ENCODE data around the gene TSC22D2.
A peak's percentile ranks its signal among the peaks of the same experiment; 100 is the strongest.

TSC22D2 gene

GRCh38 chr3:150384296-150385212, 23.5 kb upstream of the TSC22D2 start:
- DNase-seq = peak in 26 of 58 donors; percentile 1 to 54 (median 20)

DNA sequence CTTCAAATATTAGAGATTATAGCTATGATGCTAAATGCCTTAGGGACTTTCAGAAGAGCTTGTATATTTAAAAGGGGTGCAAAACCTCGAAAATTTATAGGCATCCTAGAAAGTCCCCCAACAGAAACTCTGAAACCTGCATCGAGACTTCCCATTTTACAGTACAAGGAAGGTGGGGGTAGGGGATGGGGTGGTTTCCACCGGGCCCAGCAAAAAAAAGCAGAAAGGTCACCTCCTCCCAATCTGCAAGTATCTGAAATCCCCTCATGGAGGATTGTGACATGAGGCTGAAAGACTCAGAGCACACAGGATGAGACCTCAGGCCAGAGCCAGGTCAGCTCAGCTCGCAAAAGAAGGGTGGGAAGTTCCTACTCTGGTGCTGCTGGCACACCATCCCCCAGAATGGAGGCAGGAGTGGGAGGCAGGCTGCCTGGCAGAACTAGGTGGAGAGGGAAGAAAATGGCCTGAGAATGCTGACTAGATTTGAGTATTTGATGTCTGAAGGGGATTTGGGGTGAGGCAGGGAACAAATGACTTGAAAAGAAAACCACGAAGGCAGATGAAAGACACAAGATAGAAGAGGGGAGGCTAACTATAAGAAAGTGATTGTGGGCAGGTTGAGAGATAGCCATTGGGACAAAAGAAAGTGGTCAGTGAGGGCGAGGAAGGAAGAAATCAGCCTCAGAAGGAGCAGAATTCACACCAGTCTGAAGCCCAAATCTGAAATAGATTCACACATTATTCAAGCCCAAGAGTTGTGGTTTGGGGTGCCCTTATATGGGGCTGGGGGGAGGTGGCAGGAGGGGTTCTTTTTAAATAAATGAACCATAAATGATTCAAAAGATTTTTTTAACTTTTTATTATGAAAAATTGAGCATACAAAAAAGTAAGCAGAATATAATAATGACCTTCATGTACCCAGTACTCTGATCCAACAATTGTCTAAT, 22.5 kb upstream of the TSC22D2 start:
- no peak for DNase-seq

DNA sequence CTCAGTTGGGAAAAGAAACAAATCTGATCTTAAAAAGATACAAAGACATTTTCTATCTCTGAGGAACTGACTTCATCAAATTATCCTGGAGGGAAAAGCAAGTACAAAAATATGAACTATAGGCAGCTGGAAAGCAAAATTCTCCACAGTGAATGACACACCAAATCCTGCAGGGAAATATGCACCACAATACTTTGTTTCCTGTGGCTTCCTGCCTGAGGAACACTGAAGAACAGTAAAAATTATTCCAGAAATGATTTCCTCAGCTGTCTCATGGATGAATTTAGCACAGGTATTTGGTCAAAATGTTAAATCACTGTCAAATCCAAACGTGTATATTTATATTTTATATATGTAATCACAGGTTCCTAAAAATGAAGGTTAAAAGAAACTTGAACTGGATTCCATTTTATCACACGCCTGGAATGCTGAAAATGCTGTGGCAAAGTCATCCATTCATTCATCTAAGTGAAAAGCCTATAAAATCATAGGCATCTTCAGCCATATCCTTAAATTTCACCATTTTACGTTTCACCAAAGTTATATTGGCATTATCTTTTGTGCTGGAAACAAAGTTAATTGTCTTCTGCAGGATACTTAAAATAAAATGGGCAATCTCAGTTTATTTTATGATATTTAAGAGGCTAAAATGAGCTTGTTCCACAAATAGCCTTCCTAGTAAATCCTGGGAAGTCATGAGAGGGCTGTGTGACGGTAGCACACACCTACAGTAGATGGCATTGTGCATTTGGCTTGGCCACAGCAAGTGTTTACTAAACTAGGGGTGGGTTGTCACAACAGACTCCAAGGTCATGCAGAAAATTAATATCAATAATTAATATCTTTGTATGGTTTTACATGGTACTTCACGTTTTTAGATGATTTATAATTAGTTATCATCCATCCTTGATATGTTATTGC, 19.3 kb upstream of the TSC22D2 start:
- no peak for DNase-seq

DNA sequence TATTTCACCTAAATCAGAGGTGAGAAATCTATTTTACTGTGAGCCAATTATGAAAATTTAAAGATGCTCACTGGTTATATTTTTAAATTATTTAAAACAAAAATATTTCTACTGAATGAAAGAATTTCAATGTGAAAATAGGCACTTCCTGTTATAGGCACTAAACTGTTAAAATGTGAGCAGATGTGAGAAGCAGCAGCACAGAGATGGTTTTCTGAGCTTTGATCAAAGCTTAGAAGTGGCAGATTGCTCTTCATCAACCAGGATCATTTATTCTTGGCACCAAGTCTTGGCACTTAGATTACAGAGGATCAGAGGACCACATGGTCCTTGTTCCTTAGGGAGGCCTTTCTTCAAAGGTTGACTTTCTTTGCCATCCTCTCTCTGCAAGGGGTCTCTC, 18.0 kb upstream of the TSC22D2 start:
- DNase-seq = no peak

DNA sequence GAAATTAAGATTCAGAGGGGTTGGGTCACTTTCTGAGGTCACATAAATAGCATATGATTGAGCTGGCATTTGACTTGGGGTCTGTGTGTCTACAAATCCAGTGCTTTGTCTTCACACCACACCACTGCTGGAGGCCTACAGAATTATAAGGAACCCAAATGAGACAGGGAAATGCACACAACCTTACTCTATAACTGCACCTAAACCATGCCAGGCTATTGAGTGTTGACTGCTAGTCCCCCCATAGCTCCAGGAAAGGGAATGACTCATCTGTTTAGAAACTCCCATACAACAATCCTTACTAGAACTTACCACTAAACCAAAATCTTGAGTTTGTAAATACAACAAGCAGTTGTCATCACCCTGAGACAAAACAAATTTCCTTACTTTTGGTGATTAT, 16.9 kb upstream of the TSC22D2 start:
- DNase-seq = no peak

DNA sequence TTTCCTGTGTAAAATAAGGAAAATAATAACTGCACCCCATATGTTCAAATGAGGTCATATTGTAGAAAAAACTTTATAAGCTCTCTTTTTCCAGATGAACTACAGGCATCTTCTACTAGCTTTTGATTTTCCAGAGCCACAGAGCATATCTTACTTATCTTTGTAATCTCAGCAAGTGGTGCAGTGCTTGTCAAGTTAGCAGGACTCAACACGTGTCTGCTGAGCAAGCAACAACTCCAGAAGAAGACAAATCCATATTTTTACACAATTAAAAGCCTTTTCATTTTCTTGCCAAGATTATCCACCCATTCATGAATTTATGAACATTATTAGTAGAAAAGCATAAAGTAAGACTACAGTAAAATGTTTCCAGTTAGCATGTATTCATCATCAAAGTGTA, 14.4 kb upstream of the TSC22D2 start:
- no peak for DNase-seq

- no peak for DNase-seq
These were observed 13.5 kb upstream of the TSC22D2 start for GRCh38 chr3:150394606-150395005.

GRCh38 chr3:150396491-150396890, 11.6 kb upstream of the TSC22D2 start:
- no peak for DNase-seq

GRCh38 chr3:150396956-150397550, 11.0 kb upstream of the TSC22D2 start:
- DNase-seq = peak in 1 of 58 donors; percentile 9

GRCh38 chr3:150399060-150399459, 9.0 kb upstream of the TSC22D2 start:
- no peak for DNase-seq

DNA sequence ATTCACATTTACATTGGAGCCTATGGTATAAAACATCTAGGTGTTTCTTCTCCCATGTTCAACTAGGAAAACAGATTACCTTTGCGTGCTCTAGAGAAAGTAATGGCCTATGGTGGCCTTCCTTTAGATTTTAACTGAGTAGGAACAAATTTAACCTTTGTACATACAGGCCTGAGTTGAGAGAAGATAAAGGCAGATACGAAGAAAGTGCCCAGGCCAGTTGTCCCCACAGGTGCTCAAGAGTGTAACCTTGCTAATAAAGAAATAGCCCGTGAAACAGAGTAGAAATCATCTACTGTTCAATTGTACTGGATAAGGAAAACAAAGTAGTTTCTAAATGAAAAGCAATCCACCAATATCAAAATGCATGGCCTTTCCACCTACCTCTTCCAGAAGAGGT, 6.8 kb upstream of the TSC22D2 start:
- DNase-seq = no peak

DNA sequence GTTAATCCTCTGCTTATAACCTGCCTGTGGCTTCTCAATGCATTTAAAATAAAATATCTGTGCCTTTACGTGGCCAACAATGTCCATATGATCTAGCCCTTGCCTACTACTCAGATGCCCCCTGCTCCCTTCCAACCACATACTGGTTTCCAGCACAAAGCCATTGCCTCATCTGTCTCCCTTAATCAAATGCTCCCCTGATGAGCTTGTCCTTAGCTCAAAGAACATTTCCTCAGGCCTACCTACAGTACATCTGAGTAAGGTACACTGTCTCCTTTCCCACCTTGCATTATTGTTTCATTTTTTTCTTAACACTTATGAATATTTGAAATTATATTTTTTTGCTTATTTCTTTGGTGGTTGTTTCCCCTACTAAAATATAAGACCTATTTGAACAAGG, 5.9 kb upstream of the TSC22D2 start:
- DNase-seq = no peak

- DNase-seq = no peak
These were observed 4.1 kb upstream of the TSC22D2 start for GRCh38 chr3:150404023-150404422.

GRCh38 chr3:150407051-150407807, 869 bp upstream of the TSC22D2 start:
- peak in 5 of 58 donors; percentile 11 to 70 (median 37) for DNase-seq

GRCh38 chr3:150407808-150408220, 284 bp upstream of the TSC22D2 start:
- DNase-seq = peak in 9 of 58 donors; percentile 39 to 59 (median 49)

GRCh38 chr3:150409125-150409511, 1.0 kb downstream of the TSC22D2 start:
- peak in 11 of 58 donors; percentile 49 to 75 (median 63) for DNase-seq

- DNase-seq = peak in 56 of 58 donors; percentile 39 to 91 (median 74)
These were observed 1.6 kb downstream of the TSC22D2 start for GRCh38 chr3:150409512-150410310.

DNA sequence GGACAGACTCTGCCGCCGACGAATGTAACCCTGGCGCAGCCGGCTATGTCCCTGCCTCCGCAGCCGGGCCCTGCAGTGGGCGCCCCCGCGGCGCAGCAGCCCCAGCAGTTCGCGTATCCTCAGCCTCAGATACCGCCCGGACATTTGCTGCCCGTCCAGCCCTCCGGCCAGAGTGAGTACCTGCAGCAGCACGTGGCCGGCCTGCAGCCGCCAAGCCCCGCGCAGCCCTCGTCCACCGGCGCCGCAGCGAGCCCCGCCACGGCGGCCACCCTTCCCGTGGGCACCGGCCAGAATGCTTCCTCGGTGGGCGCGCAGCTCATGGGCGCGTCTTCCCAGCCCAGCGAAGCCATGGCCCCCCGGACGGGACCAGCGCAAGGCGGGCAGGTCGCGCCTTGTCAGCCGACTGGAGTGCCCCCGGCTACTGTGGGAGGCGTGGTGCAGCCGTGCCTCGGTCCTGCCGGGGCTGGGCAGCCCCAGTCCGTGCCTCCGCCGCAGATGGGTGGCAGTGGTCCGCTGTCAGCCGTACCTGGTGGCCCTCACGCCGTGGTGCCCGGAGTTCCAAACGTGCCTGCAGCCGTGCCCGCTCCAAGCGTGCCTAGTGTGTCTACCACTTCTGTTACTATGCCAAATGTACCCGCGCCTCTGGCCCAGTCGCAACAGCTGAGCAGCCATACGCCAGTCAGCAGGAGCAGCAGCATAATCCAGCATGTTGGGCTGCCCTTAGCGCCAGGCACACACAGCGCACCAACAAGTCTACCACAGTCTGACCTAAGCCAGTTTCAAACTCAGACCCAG, 2.4 kb downstream of the TSC22D2 start:
- DNase-seq = peak in 45 of 58 donors; percentile 4 to 61 (median 28)

Measured in anterior cingulate cortex (tissue), 58 donors.